Inflammatory macrophage treated with lipopolysaccharide for 1 hour (primary cell): ENCODE measurements around the gene RASGRF2.
"Not testable (repeated sequence)": the region's sequence is repeated elsewhere in the genome, so short reads cannot be mapped to it uniquely, and the experiment has no call there.

Experiments used
- DNase-seq, 2 donors: peaks; one replicate each; pipeline ENCODE4 v3.0.0-alpha.2; 2020 to 2022

RASGRF2 gene

DNA sequence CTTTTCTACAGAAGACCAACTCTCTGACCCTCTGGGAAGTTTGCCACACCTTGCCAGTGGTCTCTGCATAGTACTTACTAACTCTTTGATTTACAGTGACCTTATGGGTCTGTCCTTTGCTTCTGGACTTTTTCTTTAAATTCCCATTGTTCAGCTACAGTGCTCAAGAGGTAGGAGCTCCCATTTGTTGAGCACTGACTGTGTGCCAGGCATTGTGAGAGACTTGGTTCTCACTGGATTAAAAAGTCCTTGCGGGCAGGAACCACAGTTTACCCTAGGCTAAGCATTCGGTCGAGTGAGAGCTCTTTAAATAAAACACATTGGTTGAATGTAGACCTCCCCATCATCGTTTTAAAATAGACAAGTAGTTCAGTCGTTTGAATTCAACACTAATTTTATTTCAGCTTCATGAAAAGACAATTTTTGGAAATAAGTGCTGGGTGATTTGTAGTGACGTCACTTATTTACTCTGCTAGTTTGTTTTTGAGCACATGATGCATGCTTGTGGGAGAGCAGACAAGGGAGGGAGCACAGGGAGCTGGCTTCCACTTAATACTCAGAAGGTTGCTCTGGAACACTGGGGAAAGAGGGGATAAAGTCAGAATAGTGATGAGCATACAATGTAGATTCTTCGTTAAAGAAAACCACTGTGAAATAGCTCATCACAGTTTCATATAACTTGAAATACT, 27.1 kb downstream of the RASGRF2 start:
- no peak for DNase-seq

DNA sequence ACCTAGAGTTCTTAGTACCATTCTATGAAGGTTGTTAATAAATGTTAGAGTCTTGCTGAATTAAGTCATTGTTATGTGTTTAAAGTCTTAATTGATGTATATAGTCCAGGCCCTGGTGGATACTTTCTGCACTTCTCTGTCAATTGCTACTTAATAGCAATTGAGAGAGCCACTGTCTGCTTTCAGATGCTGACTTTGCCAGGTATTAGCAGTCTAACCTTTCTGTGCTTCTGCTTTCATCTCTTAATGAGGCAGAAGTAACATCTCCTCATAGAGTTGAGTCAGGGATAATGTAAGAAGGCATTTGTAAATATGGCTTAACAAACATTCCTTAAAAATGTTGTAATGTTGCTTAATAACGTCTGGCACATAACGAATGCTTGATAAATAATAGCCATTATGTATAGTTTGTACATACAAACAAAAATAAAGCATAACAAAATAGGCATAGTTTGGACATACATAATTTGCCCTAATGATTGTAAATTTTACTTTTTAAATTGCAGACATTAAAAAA, 28.3 kb downstream of the RASGRF2 start:
- DNase-seq: no peak

DNA sequence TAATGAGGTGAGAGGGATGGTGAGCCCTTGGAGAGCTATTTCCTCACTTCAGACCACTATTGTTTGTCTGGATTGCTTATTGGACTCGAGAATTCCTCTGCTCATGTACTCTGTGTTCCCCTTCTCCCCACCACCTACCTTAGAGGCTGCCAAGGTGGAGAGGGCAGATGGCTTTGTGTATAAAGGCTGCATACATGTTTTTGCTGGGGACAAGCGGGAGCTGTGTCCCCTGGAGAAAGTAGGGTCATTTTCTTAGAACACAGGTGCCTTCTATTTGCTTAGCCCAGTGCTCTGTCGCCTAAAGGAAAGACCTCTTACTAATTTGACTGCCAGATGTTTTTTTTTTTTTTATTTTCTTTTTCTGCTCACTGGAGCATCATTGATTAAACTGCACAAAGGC, 29.7 kb downstream of the RASGRF2 start:
- DNase-seq: no peak

DNA sequence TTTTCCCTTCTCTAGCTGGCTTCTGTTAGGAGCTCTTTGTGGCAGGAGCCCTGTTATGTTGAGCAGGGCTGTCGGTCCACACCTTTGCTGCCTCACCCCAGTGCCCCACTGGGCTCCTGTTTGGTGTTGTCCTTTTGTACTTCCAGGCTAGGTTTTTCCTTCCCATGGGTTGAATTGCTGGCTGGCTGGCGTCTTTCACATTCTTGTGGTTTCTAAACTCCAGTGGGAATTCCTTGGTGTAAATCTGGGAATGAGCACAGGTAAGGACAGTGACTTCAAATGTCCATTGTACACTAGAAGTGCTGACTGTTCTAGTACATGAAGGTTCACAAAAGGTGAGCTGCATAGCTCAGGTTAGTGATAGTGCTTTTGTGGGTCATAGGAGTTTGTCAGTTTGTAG, 30.4 kb downstream of the RASGRF2 start:
- no peak for DNase-seq

DNA sequence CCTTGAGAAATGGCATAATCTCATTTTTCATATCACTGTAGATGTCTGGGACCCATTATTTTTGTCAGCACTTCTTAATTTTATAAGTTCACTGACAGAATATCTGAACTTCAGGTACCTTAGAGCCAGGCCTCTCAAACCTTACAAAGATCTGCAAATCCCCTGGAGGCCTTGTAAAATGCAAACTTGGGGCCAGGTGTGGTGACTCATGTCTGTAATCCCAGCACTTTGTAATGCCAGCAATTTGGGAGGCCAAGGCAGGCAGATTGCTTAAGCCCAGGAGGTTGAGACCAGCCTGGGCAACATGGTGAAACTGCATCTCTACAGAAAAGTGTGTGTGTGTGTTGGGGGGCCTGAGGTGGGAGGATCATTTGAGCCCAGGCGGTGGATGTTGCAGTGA, 30.8 kb downstream of the RASGRF2 start:
- no peak for DNase-seq

DNA sequence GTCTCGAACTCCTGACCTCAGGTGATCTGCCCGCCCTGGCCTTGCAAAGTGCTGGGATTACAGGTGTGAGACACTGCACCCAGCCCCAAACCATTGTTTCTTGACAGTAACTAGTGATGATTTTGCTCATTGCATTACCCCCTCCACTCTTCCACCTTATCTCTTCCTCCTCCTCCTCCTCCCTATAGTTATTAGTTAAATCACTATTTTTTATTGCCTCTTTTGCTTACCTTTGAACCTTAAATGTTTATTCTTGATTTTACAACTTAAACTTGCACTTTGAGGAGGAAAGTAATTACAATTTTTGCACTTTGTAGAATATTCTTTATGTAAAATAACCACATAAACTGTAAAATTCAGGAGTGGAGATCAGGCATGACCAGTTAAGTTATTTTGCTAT, 35.7 kb downstream of the RASGRF2 start:
- no peak for DNase-seq

DNA sequence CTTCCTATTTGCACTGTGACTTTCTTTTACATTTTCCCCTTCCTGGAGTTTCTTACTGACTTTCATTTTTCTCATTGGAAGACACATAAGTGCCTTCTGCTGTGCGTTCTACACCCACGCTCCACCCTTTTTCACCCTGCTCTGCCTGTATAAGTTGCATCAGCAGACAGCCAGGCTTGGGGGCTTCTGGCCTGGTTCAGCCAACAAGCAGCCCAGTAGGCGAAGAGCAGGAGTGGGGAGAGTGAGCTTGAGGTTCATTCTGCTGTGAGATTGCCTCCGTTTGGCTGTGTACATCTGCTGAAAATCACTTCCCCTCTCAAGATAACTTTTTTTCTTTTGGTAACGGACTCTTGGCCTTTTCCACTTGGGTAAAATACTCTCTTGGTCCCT, 38.4 kb downstream of the RASGRF2 start:
- no peak for DNase-seq

DNA sequence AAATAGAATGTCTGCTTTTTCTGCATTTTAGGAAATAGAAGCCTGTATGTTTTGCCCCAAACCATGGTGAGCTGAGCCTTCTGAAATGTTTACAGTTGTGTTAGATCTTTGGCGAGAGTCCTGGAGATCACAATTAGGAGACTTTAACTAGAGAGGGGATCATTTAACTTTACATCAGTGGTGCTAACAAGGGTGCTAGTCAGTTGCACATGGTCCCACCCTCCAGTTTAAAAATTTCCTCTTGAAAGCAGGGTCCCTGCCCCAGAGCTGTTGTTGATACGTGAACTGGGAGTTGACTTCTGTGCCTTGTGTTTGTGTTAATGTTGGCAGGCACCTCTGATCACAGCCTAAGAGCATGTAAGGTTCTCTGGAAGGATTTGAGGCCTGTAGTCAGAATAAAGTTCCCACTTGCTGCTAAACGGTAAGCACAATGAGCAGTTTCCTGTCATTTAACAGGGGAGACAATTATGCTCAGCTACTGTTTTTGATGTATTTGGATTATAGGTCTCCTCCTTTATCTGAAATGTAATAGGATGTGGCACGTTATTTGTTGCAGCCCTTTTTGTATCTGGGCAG, 43.7 kb downstream of the RASGRF2 start:
- no peak for DNase-seq

DNA sequence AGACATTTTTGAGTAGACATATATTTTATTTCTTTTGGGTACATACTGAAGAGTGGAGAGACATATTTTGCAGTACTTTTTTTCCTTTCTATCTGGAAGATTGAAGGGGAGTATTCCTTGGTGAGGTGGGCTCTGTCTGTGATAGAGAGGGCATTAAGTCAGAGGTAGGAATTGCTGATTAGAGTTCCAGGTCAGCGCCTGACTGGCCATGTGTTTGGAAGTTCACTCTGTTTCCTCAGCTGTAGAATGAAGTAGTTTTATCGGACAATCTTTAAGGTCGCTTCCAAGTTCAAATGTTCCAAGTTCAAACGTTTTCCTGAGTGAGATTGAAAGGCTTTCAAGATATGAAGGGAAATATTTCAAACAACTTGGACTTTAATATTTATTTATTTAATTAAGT, 45.5 kb downstream of the RASGRF2 start:
- no peak for DNase-seq

DNA sequence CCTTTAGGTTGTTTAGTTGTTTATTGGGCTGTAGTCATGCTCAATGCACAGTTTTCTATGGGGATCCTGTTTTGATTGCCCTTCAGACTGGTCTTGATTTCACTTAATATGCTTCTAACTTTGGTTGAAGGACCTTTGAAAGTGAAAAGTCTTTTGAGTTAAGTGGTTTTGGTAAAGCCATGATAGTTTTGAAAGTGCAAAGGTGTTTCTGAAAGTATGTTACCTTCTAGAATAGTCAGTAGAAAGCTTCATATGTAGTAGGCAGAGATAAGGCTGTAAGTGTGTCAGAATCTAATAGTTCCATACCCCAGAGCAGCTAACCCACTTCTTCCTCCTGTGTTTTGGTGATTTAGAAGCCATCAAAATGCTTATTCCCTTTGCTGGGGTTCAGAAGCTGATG, 46.1 kb downstream of the RASGRF2 start:
- no peak for DNase-seq

DNA sequence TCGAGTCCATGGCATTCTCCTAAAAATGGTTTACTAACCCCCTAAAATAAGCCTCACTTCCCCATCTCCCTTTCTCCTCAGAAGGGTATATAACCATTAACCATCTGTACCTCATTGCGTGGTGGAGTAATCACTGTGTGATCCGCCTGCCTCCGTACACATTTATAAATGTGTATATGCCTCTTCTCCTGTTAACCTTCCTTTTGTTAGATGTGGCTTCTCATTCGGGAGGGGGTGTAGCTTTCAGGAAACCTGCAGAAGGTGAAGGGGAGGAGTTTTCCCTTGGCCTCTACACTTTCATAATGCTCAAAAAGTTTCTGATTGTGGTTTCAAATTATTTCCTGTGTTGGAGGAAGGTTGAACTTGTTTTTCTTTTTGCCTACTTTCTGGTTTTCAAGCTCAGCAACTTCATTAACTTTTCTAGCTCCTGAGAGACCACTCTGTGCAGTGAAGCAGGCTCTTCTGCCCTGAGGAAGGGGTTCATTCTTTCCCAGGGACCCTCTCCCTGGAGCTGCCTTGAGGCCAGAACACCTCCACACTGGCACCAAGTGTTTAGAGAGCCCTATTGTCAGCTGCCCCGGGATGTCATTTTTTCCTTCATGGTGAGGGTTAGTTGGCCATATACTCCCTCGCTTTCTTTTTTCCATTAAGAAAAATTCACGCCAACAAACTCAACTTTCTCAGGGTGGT, 46.9 kb downstream of the RASGRF2 start:
- DNase-seq: no peak

DNA sequence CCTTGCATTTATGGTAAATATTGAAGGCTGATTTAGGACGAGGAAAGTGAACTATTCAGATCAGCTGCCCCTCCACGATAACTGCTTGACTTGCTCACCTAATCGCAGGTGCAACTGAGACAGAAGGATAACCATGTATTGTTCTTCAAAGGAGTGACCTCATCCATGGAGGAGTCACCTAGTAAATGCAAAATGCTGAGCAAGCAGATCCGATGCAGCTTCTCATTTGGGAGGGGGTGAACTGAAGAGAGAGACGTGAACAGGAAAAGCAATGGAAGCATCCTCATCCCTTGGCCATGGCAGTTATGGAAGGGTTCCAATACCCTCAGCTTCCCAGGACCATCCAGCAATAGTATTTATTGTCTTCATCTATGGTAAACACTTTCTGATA, 47.5 kb downstream of the RASGRF2 start:
- DNase-seq: no peak

DNA sequence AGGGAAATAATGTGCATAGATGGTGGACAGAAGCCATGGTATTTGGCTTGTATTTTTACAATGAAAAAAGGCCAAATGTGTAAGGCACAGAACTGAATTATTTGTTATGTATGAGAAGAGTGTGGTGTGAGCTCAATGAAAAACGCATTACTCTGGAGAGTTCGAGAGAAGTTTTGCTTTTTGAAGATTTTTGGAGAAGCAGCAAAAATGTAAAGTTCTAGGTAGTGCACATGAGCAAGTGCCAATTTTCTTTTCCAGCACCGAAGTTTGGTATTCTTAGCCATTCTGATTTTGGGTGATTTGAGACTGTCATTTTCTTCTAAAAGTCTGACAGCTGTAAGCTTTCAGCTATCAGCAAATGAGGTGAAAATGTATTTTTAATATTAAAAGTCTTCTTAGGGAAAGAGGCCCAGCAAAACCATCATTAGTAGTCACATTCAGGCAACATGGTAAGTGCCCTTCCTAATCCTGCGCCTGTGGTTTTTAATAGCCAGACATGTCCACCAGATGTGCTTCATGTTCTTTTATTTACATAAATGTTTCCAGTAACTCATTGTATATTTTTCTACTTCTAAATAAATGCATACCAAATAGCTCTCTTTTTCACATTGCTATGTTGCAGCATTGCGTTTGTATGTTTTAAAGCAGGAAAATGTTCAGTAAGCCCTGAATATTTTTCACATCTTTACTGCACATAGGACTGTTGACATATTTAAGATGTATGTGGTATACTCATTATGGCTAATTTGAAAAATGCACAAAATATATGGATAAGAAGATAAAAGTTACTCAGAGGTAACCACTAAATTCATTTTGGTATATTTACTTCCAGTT, 50.4 kb downstream of the RASGRF2 start:
- no peak for DNase-seq

DNA sequence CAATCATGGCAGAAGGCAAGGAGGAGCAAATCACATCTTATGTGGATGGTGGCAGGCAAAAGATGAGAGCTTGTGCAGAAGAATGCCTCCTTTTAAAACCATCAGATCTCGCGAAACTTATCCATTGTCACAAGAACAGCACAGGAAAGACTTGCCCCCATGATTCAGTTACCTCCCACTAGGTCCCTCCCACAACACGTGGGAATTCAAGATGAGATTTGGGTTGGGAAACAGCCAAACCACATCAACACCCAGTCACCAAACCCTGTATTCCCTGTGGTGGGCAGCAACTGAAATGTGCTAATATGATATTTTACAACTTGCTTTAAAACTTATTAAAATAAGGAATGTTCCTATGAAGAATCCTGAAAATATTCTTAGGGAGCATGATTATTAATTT, 54.2 kb downstream of the RASGRF2 start:
- DNase-seq: no peak

DNA sequence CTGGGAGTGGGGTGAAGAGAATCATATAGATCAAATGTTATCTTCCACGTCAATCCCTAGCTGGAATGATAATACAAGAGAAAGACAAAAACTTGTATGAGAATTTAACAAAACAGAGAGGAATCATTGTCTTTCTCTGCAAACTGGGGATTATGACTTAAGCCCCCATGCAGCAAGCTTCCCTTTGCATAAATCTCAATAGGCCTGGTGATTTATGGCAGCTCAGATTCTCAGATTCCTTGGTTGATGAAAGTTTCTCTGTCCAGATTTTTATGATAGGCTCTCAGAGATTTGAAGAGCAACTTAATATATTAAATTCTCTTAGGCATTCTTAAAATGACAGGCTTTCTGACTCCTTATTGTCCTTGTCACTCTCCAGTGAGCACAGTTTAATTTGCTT, 56.0 kb downstream of the RASGRF2 start:
- no peak for DNase-seq

DNA sequence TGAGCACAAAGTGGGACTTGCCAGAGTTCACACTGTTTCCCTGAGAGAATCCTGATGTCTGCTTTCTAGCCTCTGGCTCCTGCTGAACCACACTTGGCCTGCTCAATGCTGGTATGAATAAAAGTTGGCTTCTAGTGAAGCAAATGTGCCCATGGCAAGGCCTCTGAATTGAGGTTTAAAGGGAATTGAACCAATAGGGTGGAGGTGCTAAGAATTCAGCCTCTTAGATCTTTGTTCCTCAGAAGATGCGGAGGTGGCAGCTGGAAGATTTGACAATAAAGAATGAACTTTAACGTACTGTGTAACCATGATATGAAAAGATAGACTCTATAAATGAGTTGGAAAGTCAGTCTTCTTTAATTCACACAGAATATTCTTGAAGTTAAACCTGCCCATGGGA, 57.2 kb downstream of the RASGRF2 start:
- DNase-seq: no peak

DNA sequence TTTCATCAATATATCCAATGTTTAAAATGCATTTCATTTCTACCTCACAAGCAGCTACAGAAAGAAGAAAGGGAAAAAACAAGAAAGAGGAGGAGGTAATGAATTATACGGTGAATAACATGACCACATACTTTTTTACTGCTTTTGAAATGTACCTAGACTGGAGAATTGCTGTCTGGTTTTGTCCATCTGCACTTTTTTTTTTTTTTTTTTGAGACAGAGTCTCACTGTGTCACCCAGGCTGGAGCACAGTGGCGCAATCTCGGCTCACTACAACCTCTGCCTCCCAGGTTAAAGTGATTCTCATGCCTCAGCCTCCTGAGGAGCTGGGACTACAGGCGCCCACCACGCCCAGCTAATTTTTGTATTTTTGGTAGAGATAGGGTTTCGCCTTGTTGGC, 58.4 kb downstream of the RASGRF2 start:
- DNase-seq: not testable (repeated sequence)

DNA sequence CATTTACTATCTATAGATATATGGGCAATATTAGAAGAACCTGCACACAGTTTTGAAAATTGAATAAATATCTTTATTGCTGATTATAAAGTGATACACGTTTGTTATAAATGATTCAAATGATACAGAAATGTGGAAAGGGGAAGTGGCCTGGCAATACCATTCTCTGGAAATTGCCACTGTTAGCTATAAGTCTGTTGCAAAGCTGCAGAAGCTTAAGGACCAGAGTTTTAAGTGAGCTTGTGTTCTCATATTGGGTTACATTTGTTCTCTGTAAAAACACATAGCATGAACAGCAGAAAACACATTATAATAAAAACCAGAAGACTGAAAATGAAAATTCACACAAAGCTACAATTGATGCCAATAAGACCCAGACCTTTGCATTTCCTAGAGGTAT, 59.6 kb downstream of the RASGRF2 start:
- DNase-seq: no peak

DNA sequence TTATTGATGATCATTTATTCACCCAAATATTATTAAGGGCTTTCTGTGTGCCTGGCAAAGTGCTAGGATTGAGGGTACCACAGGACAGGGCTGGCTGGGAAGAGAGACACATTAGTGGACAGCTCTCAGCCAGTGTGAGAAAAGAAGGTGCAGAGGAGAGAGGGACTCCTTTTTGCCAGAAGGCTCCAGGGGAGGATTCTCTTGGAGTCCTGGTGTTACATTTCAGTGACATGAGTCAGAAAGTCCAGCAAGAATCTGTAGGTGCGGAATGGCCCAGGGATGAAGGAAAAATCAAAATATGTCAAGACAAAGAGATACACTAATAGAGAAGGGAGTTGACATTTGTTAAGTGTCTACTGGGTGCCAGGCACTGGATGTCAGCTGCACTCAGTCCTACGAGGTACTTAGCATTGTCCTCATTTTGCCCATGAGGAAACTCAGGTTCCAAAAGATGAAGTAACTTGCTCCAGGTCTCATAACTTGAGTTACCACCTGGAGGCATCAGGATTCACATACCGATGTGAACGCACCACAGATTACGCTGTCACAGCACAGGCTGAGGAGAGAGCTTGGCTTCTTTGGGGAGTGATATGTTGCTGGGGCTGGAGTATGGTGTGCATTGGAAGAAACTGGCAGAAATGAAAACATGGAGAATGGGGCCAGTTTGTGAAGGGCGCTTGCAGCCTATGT, 60.5 kb downstream of the RASGRF2 start:
- DNase-seq: no peak

DNA sequence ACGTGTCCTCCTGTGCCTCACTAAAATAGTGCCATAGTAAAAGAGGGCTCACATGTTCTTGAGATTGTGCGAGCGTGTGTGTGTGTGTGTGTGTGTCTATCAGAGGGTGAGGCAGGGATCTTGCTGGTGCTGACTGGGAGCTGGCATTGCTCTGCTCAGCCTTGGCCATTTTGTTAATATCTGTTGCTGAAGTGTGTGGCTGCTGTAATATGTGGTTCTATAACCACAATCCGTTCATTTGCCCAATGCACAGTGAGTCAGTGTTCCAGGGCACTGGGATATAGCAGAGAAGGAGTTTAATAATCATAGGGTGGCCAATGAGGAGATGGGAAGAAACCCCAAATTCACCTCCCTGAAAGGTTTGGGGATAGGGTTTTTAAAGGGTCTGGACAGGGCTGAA, 61.3 kb downstream of the RASGRF2 start:
- DNase-seq: no peak

DNA sequence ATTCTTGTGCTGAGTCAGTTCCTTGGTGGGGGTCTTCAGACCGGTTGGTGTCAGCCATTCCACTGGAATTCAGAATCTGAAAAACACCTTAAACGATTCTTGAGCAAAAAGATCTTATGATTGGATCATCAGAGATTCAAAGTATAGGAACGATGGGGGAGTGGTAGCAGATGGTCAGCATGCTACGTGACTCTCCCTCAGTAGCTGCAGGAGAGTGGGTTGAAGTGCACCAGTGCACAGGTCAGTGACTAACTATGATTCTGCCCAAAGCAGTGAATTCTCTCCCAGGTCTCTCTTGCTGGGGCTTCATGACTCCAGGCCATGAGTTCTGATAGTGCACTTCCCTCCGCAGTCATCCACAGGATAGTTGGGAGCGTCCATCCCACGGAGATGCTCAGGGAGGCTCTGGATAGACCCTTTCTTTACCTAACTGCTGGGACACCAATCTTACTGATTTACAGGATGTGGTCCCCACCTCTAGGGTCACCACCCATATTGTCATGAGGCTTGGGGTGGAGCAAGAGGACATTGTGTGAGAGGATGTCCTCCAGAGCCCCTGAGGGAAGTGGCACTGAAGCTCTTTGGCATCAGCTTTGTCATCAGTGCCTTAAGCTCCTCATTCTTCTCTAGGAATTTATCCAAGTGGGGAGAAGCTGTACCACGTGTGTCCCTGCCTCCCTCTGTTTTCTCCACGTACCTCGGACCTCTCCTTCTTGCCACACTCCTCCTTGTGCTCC, 62.0 kb downstream of the RASGRF2 start:
- no peak for DNase-seq

DNA sequence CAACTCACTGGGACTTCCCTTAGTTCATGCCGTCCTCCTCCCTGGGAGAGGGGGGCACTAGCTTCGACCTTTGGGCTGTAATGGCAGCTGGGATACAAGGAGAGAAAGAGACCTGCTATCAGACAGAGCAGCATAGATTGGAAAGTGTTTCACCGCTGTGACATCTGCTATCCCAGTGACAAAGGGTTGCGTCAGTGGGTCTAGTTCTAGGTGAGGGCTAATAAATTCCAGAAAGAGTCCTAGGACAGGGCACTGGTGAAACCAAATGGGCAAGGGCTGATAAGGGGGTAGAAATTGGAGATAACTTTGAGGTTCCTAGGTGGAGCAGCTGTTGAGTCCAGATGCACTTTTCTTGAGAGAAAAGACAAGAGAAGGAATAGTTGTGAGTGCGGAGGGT, 62.5 kb downstream of the RASGRF2 start:
- no peak for DNase-seq
